Naive thymus-derived CD4-positive, alpha-beta T cell (primary cell): ENCODE results near the gene SUPT20H. TPM values are rescaled to one million over a fixed set of nuclear protein-coding genes. Genes with fewer than 3 reads are reported as not detected.

Experiments used
- ATAC-seq: fragments of 150-1000 bp; cut with Tn5 transposase; 2 replicates; pipeline ENCODE4 v1.10.0; 2021; ENCODE audit warnings: mild to moderate bottlenecking, moderate library complexity
- CTCF ChIA-PET: fragments of 350-600 bp; sonication (Branson Sonifier 250); formaldehyde crosslinking; loops from one replicate; lab custom pipeline; 2021; ENCODE audit warnings: antibody characterized with exemption; lab: Charles Lee
- POLR2A ChIA-PET: fragments of 350-600 bp; sonication (Branson Sonifier 250); formaldehyde crosslinking; loops from one replicate; lab custom pipeline; 2021; ENCODE audit warnings: antibody characterized with exemption, inconsistent platforms; lab: Charles Lee
- DNase-seq, 9 donors: peaks; one replicate each; pipeline versions ENCODE4 v3.0.0 to v3.0.0-alpha.2; 2020 to 2022; ENCODE audit warnings: mixed read lengths in 1 of 9
- H3K27ac ChIP-seq: one replicate; pipeline ENCODE4 v1.7.0; 2013; ENCODE audit warnings: mild to moderate bottlenecking, low read depth, low read length, moderate library complexity
- H3K27me3 ChIP-seq, 2 donors: one replicate each; pipeline ENCODE4 v1.7.0; 2013; ENCODE audit warnings: low read length in 2 of 2, mild to moderate bottlenecking in 2 of 2, moderate library complexity in 2 of 2; ENCODE audit not compliant: control insufficient read depth in 2 of 2, insufficient read depth in 2 of 2
- H3K36me3 ChIP-seq, 3 experiments: 1 replicate in 2 of 3; 2 replicates in 1 of 3; pipeline ENCODE4 v1.7.0; 2013; ENCODE audit warnings: low read length in 3 of 3, mild to moderate bottlenecking in 3 of 3, moderate library complexity in 1 of 3; ENCODE audit not compliant: insufficient read depth in 3 of 3, control insufficient read depth in 2 of 3
- H3K4me1 ChIP-seq, 2 donors: one replicate each; pipeline ENCODE4 v1.7.0; 2013; ENCODE audit warnings: low read length in 2 of 2, mild to moderate bottlenecking in 2 of 2, moderate library complexity in 1 of 2; ENCODE audit not compliant: control insufficient read depth in 2 of 2, insufficient read depth in 2 of 2
- H3K4me3 ChIP-seq: 2 replicates; pipeline ENCODE4 v1.7.0; 2013; ENCODE audit warnings: mild to moderate bottlenecking, low read length
- H3K9me3 ChIP-seq, 3 experiments: 1 replicate in 2 of 3; 2 replicates in 1 of 3; pipeline ENCODE4 v1.7.0; 2013; ENCODE audit warnings: low read length in 3 of 3; ENCODE audit not compliant: control insufficient read depth in 2 of 3
- H3K27ac Mint-ChIP-seq, 9 donors: one replicate each; pipeline ENCODE4 v1.8.0; 2020 to 2022; ENCODE audit warnings: mixed read lengths in 9 of 9, mild to moderate bottlenecking in 8 of 9, moderate library complexity in 5 of 9, inconsistent platforms in 2 of 9
- H3K27me3 Mint-ChIP-seq, 5 donors: one replicate each; pipeline ENCODE4 v1.8.0; 2021 to 2022; ENCODE audit warnings: mixed read lengths in 5 of 5, mild to moderate bottlenecking in 1 of 5
- H3K36me3 Mint-ChIP-seq, 5 donors: one replicate each; pipeline ENCODE4 v1.8.0; 2020 to 2022; ENCODE audit warnings: mixed read lengths in 5 of 5, mild to moderate bottlenecking in 3 of 5, inconsistent platforms in 1 of 5
- H3K4me1 Mint-ChIP-seq, 7 donors: one replicate each; pipeline ENCODE4 v1.8.0; 2020 to 2022; ENCODE audit warnings: mixed read lengths in 7 of 7, mild to moderate bottlenecking in 3 of 7, inconsistent platforms in 1 of 7
- H3K4me3 Mint-ChIP-seq, 10 donors: one replicate each; pipeline ENCODE4 v1.8.0; 2020 to 2022; ENCODE audit warnings: mild to moderate bottlenecking in 10 of 10, mixed read lengths in 10 of 10, moderate library complexity in 6 of 10, inconsistent platforms in 2 of 10
- H3K9me3 Mint-ChIP-seq, 11 donors: one replicate each; pipeline ENCODE4 v1.8.0; 2020 to 2022; ENCODE audit warnings: mixed read lengths in 11 of 11, mild to moderate bottlenecking in 4 of 11, inconsistent platforms in 1 of 11, moderate library complexity in 1 of 11
- intact Hi-C, 2 donors: fragments of 100-400 bp; cut with micrococcal nuclease; formaldehyde crosslinking; loops; one replicate each; pipeline ENCODE4 v1.15.1; 2023
- polyA plus RNA-seq, 2 donors: library from polyadenylated mRNA; unstranded; fragments of 300-500 nt; fragmentation: Illumina TruSeq; gene quantifications; one replicate each; pipeline ENCODE4 v1.2.3, GENCODE V29; 2021
- total RNA-seq, 6 experiments: library from RNA in 5 of 6; stranded (reverse) in 5 of 6; gene quantifications; 1 replicate in 5 of 6; 2 replicates in 1 of 6; pipeline ENCODE4 v1.2.3 and lab custom pipeline; 2021 to 2026

Gene SUPT20H
- total and polyA plus RNA-seq, 7 experiments from 2014 or later = 63.0 to 106 (median 75.8) TPM

DNA sequence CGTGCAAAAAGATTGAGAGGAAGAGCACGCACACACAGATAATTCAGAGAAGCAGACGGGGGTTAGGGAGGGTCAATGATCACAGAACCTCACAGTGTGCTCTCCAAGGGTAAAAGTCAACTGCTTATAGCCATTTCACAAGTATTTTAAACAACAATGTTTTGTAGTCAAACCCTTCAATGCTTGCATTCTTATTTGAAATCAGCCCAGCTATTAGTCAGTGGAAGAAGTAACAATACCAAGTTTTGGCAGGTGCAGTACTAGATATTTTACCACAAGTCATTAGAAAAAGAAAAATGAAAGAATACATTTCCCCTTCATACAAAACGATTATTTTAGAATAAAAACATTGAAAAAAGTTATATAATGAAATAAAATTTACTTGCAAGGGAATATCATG is 43.4 kb upstream of the SUPT20H start:
- no peaks in the 10 kb centered on the region for H3K36me3 ChIP-seq
- no peaks in the 10 kb centered on the region for H3K4me1 ChIP-seq
- Mint-ChIP-seq H3K27me3 (peaks cover 16 to 33% (median 23%) of the 10 kb centered on the region in 5 donors), H3K27ac (no peak overlapping the region), H3K4me3 (no peak overlapping the region), H3K36me3 (no peaks in the 10 kb centered on the region), H3K9me3 (no peaks in the 10 kb centered on the region), H3K4me1 (no peaks in the 10 kb centered on the region)
- no peaks in the 10 kb centered on the region for H3K9me3 ChIP-seq
- POLR2A ChIA-PET = no interaction called here
- no peaks in the 10 kb centered on the region for H3K27me3 ChIP-seq
- intact Hi-C loops = no loop called here
- H3K27ac ChIP-seq = no peak overlapping the region
- CTCF ChIA-PET = no interaction called here
- no peak overlapping the region for H3K4me3 ChIP-seq
- ATAC-seq = no peak
- DNase-seq = no peak

GRCh38 chr13:37101201-37101600 is 41.7 kb upstream of the SUPT20H start:
- ChIA-PET CTCF (no interaction called here), POLR2A (no interaction called here)
- no peaks in the 10 kb centered on the region for H3K9me3 Mint-ChIP-seq
- Histone ChIP-seq H3K27me3 (no peaks in the 10 kb centered on the region), H3K4me3 (no peak overlapping the region), H3K9me3 (no peaks in the 10 kb centered on the region), H3K36me3 (no peaks in the 10 kb centered on the region), H3K4me1 (no peaks in the 10 kb centered on the region), H3K27ac (no peak overlapping the region)
- no peak overlapping the region for H3K4me3 Mint-ChIP-seq
- peaks cover 10 to 29% (median 16%) of the 10 kb centered on the region in 5 donors for H3K27me3 Mint-ChIP-seq
- ATAC-seq (no peak), DNase-seq (no peak)
- intact Hi-C loops = no loop called here
- no peak overlapping the region for H3K27ac Mint-ChIP-seq
- no peaks in the 10 kb centered on the region for H3K4me1 Mint-ChIP-seq
- H3K36me3 Mint-ChIP-seq = no peaks in the 10 kb centered on the region

DNA sequence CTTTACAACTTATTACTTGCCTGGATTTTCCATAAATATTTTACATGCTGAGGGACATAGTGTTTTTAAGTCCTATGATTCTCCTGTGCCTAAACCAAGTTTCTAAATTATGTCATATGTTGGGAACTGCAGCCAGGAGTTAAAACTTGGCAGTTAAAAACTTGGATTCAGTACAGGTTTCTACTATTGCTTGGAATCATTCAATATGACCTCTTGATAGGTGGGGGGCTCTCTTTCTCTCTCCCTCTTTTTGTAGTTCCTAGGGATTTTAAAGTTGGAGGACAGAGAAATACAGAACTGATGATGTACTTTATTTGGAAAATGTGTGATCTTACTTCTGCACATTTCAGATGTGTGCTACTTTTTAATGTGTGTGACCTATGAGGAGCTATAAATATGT is 41.2 kb upstream of the SUPT20H start:
- ChIA-PET CTCF (no interaction called here), POLR2A (no interaction called here)
- Mint-ChIP-seq H3K27me3 (peaks cover 10 to 29% (median 16%) of the 10 kb centered on the region in 5 donors), H3K4me3 (no peak overlapping the region), H3K36me3 (no peaks in the 10 kb centered on the region), H3K4me1 (no peaks in the 10 kb centered on the region), H3K9me3 (no peaks in the 10 kb centered on the region), H3K27ac (no peak overlapping the region)
- DNase-seq (no peak), ATAC-seq (no peak)
- H3K9me3 ChIP-seq = no peaks in the 10 kb centered on the region
- H3K4me3 ChIP-seq = no peak overlapping the region
- no peaks in the 10 kb centered on the region for H3K27me3 ChIP-seq
- H3K27ac ChIP-seq = no peak overlapping the region
- no peaks in the 10 kb centered on the region for H3K4me1 ChIP-seq
- intact Hi-C loops = no loop called here
- H3K36me3 ChIP-seq = no peaks in the 10 kb centered on the region

- H3K4me1 Mint-ChIP-seq = no peaks in the 10 kb centered on the region
- H3K27ac Mint-ChIP-seq = no peak overlapping the region
- no peak overlapping the region for H3K4me3 Mint-ChIP-seq
- ATAC-seq (no peak), DNase-seq (no peak)
- no peaks in the 10 kb centered on the region for H3K9me3 ChIP-seq
- CTCF ChIA-PET = no interaction called here
- no peaks in the 10 kb centered on the region for H3K9me3 Mint-ChIP-seq
- POLR2A ChIA-PET = no interaction called here
- peaks cover 5 to 19% (median 14%) of the 10 kb centered on the region in 5 donors for H3K27me3 Mint-ChIP-seq
- no peaks in the 10 kb centered on the region for H3K27me3 ChIP-seq
- H3K36me3 ChIP-seq = no peaks in the 10 kb centered on the region
- H3K36me3 Mint-ChIP-seq = no peaks in the 10 kb centered on the region
- no peak overlapping the region for H3K4me3 ChIP-seq
- intact Hi-C loops = no loop called here
- H3K27ac ChIP-seq = no peak overlapping the region
- H3K4me1 ChIP-seq = no peaks in the 10 kb centered on the region
Observed at GRCh38 chr13:37097076-37097475, 37.6 kb upstream of the SUPT20H start.

DNA sequence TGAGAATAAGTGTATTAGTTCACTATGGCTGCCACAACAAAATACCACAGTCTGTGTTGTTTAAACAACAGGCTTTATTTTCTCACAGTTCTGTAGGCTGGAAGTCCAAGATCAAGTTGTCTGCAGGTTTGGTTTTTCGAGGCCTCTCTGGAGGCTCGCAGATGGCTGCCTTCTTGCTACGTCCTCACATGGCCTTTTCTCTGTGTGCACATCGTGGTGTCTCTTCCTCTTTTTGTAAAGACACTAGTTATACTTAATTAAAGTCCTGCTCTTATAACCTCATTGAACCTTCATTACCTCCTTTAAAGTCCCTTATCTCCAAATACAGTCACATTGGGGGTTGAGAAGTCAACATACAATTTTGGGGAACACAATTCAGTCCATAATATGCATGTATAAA is 35.4 kb upstream of the SUPT20H start:
- Histone ChIP-seq H3K4me1 (no peaks in the 10 kb centered on the region), H3K4me3 (no peak overlapping the region), H3K27ac (no peak overlapping the region), H3K9me3 (no peaks in the 10 kb centered on the region), H3K36me3 (no peaks in the 10 kb centered on the region), H3K27me3 (no peaks in the 10 kb centered on the region)
- no peak for DNase-seq
- ChIA-PET POLR2A (no interaction called here), CTCF (interaction anchor here (0.8 kb wide), 1 partner anchor 13 kb away, joined by 3 read pairs; no protein-coding TSS in a partner anchor)
- intact Hi-C loops = no loop called here
- H3K4me1 Mint-ChIP-seq = no peaks in the 10 kb centered on the region
- no peak overlapping the region for H3K27ac Mint-ChIP-seq
- no peaks in the 10 kb centered on the region for H3K36me3 Mint-ChIP-seq
- H3K4me3 Mint-ChIP-seq = no peak overlapping the region
- H3K27me3 Mint-ChIP-seq = peaks cover 0 to 15% (median 5%) of the 10 kb centered on the region in 5 donors
- no peak for ATAC-seq
- no peaks in the 10 kb centered on the region for H3K9me3 Mint-ChIP-seq

GRCh38 chr13:37094099-37094498 is 34.6 kb upstream of the SUPT20H start:
- Mint-ChIP-seq H3K27me3 (peaks cover 2 to 16% (median 5%) of the 10 kb centered on the region in 5 donors), H3K36me3 (no peaks in the 10 kb centered on the region), H3K4me1 (no peaks in the 10 kb centered on the region), H3K27ac (no peak overlapping the region), H3K9me3 (no peaks in the 10 kb centered on the region), H3K4me3 (no peak overlapping the region)
- no peak overlapping the region for H3K4me3 ChIP-seq
- H3K36me3 ChIP-seq = no peaks in the 10 kb centered on the region
- DNase-seq (no peak), ATAC-seq (no peak)
- H3K27ac ChIP-seq = no peak overlapping the region
- no peaks in the 10 kb centered on the region for H3K27me3 ChIP-seq
- ChIA-PET POLR2A (no interaction called here), CTCF (interaction anchor here (0.8 kb wide), 1 partner anchor 13 kb away, joined by 3 read pairs; no protein-coding TSS in a partner anchor)
- H3K9me3 ChIP-seq = no peaks in the 10 kb centered on the region
- H3K4me1 ChIP-seq = no peaks in the 10 kb centered on the region
- intact Hi-C loops = no loop called here

DNA sequence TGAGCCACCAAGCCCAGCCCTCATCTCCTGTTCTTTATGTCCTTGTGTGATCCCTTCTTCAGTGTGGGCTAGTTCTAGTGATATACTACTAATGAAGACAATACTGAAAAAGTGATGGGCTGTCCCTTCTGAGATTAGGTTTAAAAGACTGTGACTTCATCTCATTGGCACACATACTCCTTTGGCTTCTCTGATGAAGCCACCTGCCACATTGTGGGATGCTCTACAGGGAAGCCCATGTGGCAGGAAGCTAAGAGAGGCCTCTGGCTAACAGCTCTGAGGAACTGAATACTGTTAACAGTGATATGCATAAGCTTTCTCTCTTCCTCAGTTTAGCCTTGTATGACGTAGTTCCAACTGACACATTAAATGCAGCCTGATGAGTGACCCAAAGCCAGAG is 32.3 kb upstream of the SUPT20H start:
- no peaks in the 10 kb centered on the region for H3K9me3 Mint-ChIP-seq

More for the DNA sequence above, 32.3 kb upstream of the SUPT20H start:
- Histone ChIP-seq H3K36me3 (no peaks in the 10 kb centered on the region), H3K27ac (no peak overlapping the region), H3K9me3 (no peaks in the 10 kb centered on the region), H3K4me1 (no peaks in the 10 kb centered on the region), H3K4me3 (no peak overlapping the region), H3K27me3 (no peaks in the 10 kb centered on the region)
- ChIA-PET CTCF (no interaction called here), POLR2A (no interaction called here)
- Mint-ChIP-seq H3K27ac (no peak overlapping the region), H3K4me3 (no peak overlapping the region), H3K4me1 (no peaks in the 10 kb centered on the region), H3K27me3 (peaks cover 0 to 12% (median 3%) of the 10 kb centered on the region in 5 donors), H3K36me3 (no peaks in the 10 kb centered on the region)
- intact Hi-C loops = no loop called here
- ATAC-seq (no peak), DNase-seq (no peak)
